H9 (cell line): ENCODE measurements around the gene TPH1. TPM values are rescaled to one million over a fixed set of nuclear protein-coding genes. Genes with fewer than 3 reads are reported as not detected.

Source experiments
- DNase-seq: peaks from one replicate; pipeline ENCODE4 v3.0.0-alpha.2; 2017
- H2AFZ ChIP-seq: one replicate; pipeline ENCODE4 v1.6.1; 2013; ENCODE audit warnings: mild to moderate bottlenecking, low read length, control low read depth, moderate library complexity
- H2AK5ac ChIP-seq: 2 replicates; pipeline ENCODE4 v1.6.1; 2013; ENCODE audit warnings: low read length, control low read depth, mixed read lengths; ENCODE audit not compliant: insufficient read length
- H2BK120ac ChIP-seq: one replicate; pipeline ENCODE4 v1.6.1; 2013; ENCODE audit warnings: low read depth, mild to moderate bottlenecking, low read length, control low read depth, inconsistent platforms; ENCODE audit not compliant: poor library complexity, severe bottlenecking
- H2BK12ac ChIP-seq: 2 replicates; pipeline ENCODE4 v1.6.1; 2013; ENCODE audit warnings: low read length, control low read depth, mixed read lengths, low read depth; ENCODE audit not compliant: insufficient read length
- H2BK15ac ChIP-seq: 2 replicates; pipeline ENCODE4 v1.6.1; 2013; ENCODE audit warnings: low read depth, low read length, control low read depth
- H2BK20ac ChIP-seq: one replicate; pipeline ENCODE4 v1.6.1; 2013; ENCODE audit warnings: low read depth, mild to moderate bottlenecking, low read length, control low read depth, inconsistent platforms; ENCODE audit not compliant: poor library complexity, severe bottlenecking
- H2BK5ac ChIP-seq: 2 replicates; pipeline ENCODE4 v1.6.1; 2013; ENCODE audit warnings: low read length, control low read depth, mixed read lengths; ENCODE audit not compliant: insufficient read length
- H3K14ac ChIP-seq: 2 replicates; pipeline ENCODE4 v1.6.1; 2013; ENCODE audit warnings: low read length, control low read depth; ENCODE audit not compliant: insufficient read depth
- H3K18ac ChIP-seq: 2 replicates; pipeline ENCODE4 v1.6.1; 2013; ENCODE audit warnings: low read depth, mild to moderate bottlenecking, mixed read lengths, low read length, control low read depth; ENCODE audit not compliant: insufficient read length
- H3K23ac ChIP-seq: 2 replicates; pipeline ENCODE4 v1.6.1; 2013; ENCODE audit warnings: low read length, control low read depth, mixed read lengths, low read depth; ENCODE audit not compliant: insufficient read length
- H3K23me2 ChIP-seq: 2 replicates; pipeline ENCODE4 v1.6.1; 2013; ENCODE audit warnings: low read depth, mild to moderate bottlenecking, mixed read lengths, low read length, control low read depth; ENCODE audit not compliant: insufficient read length, poor library complexity, severe bottlenecking
- H3K27ac ChIP-seq: 2 replicates; pipeline ENCODE4 v1.5.1; 2013; ENCODE audit warnings: low read length, control low read depth, mixed read lengths, low read depth; ENCODE audit not compliant: insufficient read length
- H3K27me3 ChIP-seq: 2 replicates; pipeline ENCODE4 v1.6.1; 2013; ENCODE audit warnings: low read length, control low read depth, inconsistent platforms; ENCODE audit not compliant: insufficient read depth
- H3K4ac ChIP-seq: 2 replicates; pipeline ENCODE4 v1.6.1; 2013; ENCODE audit warnings: low read depth, mild to moderate bottlenecking, control low read depth, inconsistent platforms, low read length, moderate library complexity
- H3K4me1 ChIP-seq: 2 replicates; pipeline ENCODE4 v1.6.1; 2013; ENCODE audit warnings: low read length, control low read depth, inconsistent platforms; ENCODE audit not compliant: insufficient read depth
- H3K4me2 ChIP-seq: 2 replicates; pipeline ENCODE4 v1.6.1; 2013; ENCODE audit warnings: low read length, control low read depth, mixed read lengths; ENCODE audit not compliant: insufficient read length, insufficient read depth
- H3K56ac ChIP-seq: 2 replicates; pipeline ENCODE4 v1.6.1; 2013; ENCODE audit warnings: low read depth, mild to moderate bottlenecking, mixed read lengths, low read length, control low read depth; ENCODE audit not compliant: insufficient read length
- H3K79me1 ChIP-seq: 2 replicates; pipeline ENCODE4 v1.6.1; 2013; ENCODE audit warnings: low read depth, mild to moderate bottlenecking, moderate library complexity, low read length, control low read depth, inconsistent platforms; ENCODE audit not compliant: insufficient read depth, poor library complexity, severe bottlenecking
- H3K79me2 ChIP-seq: 2 replicates; pipeline ENCODE4 v1.6.1; 2013; ENCODE audit warnings: low read length, control low read depth, inconsistent platforms; ENCODE audit not compliant: insufficient read depth
- H3K9ac ChIP-seq: 2 replicates; pipeline ENCODE4 v1.6.1; 2013; ENCODE audit warnings: low read length, control low read depth, mixed read lengths; ENCODE audit not compliant: insufficient read length; ENCODE audit errors: extremely low read depth
- H3K9me3 ChIP-seq: one replicate; pipeline ENCODE4 v1.6.1; 2013; ENCODE audit warnings: low read depth, low read length, inconsistent platforms; ENCODE audit not compliant: control insufficient read depth
- H3T11ph ChIP-seq: one replicate; pipeline ENCODE4 v1.6.1; 2013; ENCODE audit warnings: mild to moderate bottlenecking, low read length, control low read depth, inconsistent platforms
- H4K20me1 ChIP-seq: one replicate; pipeline ENCODE4 v1.6.1; 2013; ENCODE audit not compliant: control insufficient read depth, insufficient read length, insufficient read depth
- H4K5ac ChIP-seq: 2 replicates; pipeline ENCODE4 v1.6.1; 2013; ENCODE audit warnings: low read depth, mild to moderate bottlenecking, mixed read lengths, low read length, control low read depth; ENCODE audit not compliant: insufficient read length
- H4K8ac ChIP-seq: replicated peaks from 2 replicates; pipeline ENCODE4 v1.6.1; 2013; ENCODE audit warnings: low read length, control low read depth, mixed read lengths, low read depth; ENCODE audit not compliant: insufficient read length
- H4K91ac ChIP-seq: 2 replicates; pipeline ENCODE4 v1.6.1; 2013; ENCODE audit warnings: low read depth, mild to moderate bottlenecking, moderate library complexity, mixed read lengths, low read length, control low read depth; ENCODE audit not compliant: insufficient read length
- H3K27ac Mint-ChIP-seq, 3 experiments: 2 replicates in 2 of 3; 3 replicates in 1 of 3; pipeline ENCODE4 v1.8.0; 2020 to 2021; ENCODE audit warnings: mixed read lengths in 3 of 3, mild to moderate bottlenecking in 1 of 3, moderate library complexity in 1 of 3
- H3K27me3 Mint-ChIP-seq: 2 replicates; pipeline ENCODE4 v1.8.0; 2021; ENCODE audit warnings: low read depth, mild to moderate bottlenecking, moderate library complexity, mixed read lengths
- H3K36me3 Mint-ChIP-seq, 3 experiments: 2 replicates in 2 of 3; 3 replicates in 1 of 3; pipeline ENCODE4 v1.8.0; 2020 to 2021; ENCODE audit warnings: low read depth in 3 of 3, mixed read lengths in 3 of 3; ENCODE audit not compliant: insufficient read depth in 1 of 3
- H3K4me1 Mint-ChIP-seq, 2 experiments: 2 replicates each; pipeline ENCODE4 v1.8.0; 2020; ENCODE audit warnings: mixed read lengths in 2 of 2
- H3K4me3 Mint-ChIP-seq, 2 experiments: 2 replicates in 1 of 2; 3 replicates in 1 of 2; pipeline ENCODE4 v1.8.0; 2020 to 2021; ENCODE audit warnings: mild to moderate bottlenecking in 2 of 2, mixed read lengths in 2 of 2, moderate library complexity in 1 of 2
- H3K9me3 Mint-ChIP-seq, 2 experiments: 2 replicates in 1 of 2; 3 replicates in 1 of 2; pipeline ENCODE4 v1.8.0; 2020; ENCODE audit warnings: mild to moderate bottlenecking in 2 of 2, mixed read lengths in 2 of 2, moderate library complexity in 1 of 2
- WGBS: extraction: QIAGEN DNeasy Blood & Tissue Kit; methylation state at CpG from one replicate; pipeline ENCODE4 v1.1.7; 2013; ENCODE audit warnings: missing lambda C conversion rate, low lambda C conversion rate, mixed read lengths; ENCODE audit not compliant: insufficient read length; ENCODE audit errors: extremely low coverage; 5-methylcytosine and 5-hydroxymethylcytosine counted together
- total RNA-seq: library from RNA; stranded (reverse); gene quantifications from 2 replicates; pipeline ENCODE4 v1.2.1, GENCODE V29; 2021
- TF ChIP-seq, protein P1 (sequence below): fragments of 200-600 bp; sonication (generic); conservative IDR thresholded peaks from 3 replicates; pipeline ENCODE4 v1.8.0; 2021; ENCODE audit warnings: antibody characterized with exemption, mild to moderate bottlenecking

The TPH1 gene
- total RNA-seq, 1 experiment from 2014 or later = 0.17 TPM

DNA sequence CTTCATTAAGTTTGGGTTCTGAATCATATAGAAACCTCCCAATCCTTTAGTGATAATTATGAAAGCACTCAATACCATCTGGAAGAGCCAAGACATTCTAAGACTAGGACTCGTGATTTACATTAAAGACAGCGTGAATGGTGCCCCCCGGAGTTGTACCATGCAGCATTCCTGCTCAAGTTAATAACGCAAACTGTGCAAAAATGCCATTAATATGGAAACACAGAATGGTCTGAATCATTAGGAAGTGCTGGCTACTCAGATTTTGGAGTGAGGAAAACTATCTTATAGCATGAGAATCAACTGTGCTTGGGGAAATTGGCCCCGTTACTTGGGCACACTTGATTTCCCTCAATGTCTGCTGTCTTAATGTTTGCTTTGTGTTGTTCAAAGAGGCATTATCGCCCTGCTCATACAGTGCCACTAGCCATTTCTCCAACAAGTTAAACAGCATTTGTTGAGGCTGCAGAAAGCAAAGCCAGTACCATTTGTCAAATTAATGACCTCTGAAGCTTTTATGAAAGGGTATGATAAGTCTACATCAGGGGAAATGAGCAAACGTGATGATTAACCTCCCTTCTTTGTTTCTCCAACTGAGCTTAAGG is 18.5 kb upstream of the TPH1 start:
- no peaks in the 10 kb centered on the region for H3K36me3 Mint-ChIP-seq

More for the DNA sequence above, 18.5 kb upstream of the TPH1 start:
- no peak overlapping the region for H3K4me2 ChIP-seq
- H3K27me3 ChIP-seq = no peaks in the 10 kb centered on the region
- H3K79me1 ChIP-seq = no peaks in the 10 kb centered on the region
- TF ChIP-seq, protein P1, sequence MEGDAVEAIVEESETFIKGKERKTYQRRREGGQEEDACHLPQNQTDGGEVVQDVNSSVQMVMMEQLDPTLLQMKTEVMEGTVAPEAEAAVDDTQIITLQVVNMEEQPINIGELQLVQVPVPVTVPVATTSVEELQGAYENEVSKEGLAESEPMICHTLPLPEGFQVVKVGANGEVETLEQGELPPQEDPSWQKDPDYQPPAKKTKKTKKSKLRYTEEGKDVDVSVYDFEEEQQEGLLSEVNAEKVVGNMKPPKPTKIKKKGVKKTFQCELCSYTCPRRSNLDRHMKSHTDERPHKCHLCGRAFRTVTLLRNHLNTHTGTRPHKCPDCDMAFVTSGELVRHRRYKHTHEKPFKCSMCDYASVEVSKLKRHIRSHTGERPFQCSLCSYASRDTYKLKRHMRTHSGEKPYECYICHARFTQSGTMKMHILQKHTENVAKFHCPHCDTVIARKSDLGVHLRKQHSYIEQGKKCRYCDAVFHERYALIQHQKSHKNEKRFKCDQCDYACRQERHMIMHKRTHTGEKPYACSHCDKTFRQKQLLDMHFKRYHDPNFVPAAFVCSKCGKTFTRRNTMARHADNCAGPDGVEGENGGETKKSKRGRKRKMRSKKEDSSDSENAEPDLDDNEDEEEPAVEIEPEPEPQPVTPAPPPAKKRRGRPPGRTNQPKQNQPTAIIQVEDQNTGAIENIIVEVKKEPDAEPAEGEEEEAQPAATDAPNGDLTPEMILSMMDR = no peak
- no peak overlapping the region for H3K4ac ChIP-seq
- H3K79me2 ChIP-seq = no peaks in the 10 kb centered on the region
- H3K9me3 ChIP-seq = no peaks in the 10 kb centered on the region
- H3K27ac Mint-ChIP-seq = no peak overlapping the region
- no peak overlapping the region for H3K4me3 Mint-ChIP-seq
- no peak overlapping the region for H3K56ac ChIP-seq
- H4K91ac ChIP-seq = no peak overlapping the region
- H2BK5ac ChIP-seq = no peak overlapping the region
- H2BK15ac ChIP-seq = no peak overlapping the region
- H3K23ac ChIP-seq = no peak overlapping the region
- WGBS = no CpG with 5 or more reads among the region's 7 CpGs
- H2BK20ac ChIP-seq = no peak overlapping the region
- no peak overlapping the region for H3K18ac ChIP-seq
- no peaks in the 10 kb centered on the region for H3K23me2 ChIP-seq
- no peak overlapping the region for H2AK5ac ChIP-seq
- no peaks in the 10 kb centered on the region for H4K20me1 ChIP-seq
- no peak overlapping the region for H2BK120ac ChIP-seq
- no peaks in the 10 kb centered on the region for H3K27me3 Mint-ChIP-seq
- no peak overlapping the region for H4K8ac ChIP-seq
- no peak overlapping the region for H2BK12ac ChIP-seq
- H3K9me3 Mint-ChIP-seq = no peaks in the 10 kb centered on the region
- no peaks in the 10 kb centered on the region for H3K4me1 ChIP-seq
- no peak overlapping the region for H2AFZ ChIP-seq
- no peak for DNase-seq
- 0 out of 4 replicates have a peak, but pooled peaks cover 0 to 2% of the 10 kb centered on the region in 2 experiments for H3K4me1 Mint-ChIP-seq
- no peak overlapping the region for H3K27ac ChIP-seq
- H3T11ph ChIP-seq = no peak overlapping the region
- H3K9ac ChIP-seq = no peak overlapping the region
- no peak overlapping the region for H3K14ac ChIP-seq
- H4K5ac ChIP-seq = no peak overlapping the region
